ENCODE data around the gene CRIP1.

DNA sequence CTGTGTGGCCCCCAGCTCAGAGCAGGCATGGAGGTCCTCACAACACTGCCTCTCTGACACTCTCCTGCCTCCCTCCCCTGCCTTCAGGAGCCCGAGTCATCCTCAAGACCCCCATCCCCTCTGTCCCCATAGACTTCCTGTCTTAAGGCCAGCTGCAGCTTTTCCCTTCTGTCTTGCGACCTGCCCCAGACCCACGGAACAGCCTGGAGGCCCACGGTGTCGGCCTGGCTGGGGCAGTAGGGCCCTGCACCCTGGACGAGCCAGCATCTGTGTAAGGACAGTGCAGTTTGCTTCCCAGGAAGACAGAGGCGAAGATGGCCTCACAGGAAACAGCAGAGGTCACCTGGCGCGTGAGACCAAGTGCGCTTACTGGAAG lies 14.0 kb downstream of the CRIP1 start:
- TF ChIP-seq, protein P1, sequence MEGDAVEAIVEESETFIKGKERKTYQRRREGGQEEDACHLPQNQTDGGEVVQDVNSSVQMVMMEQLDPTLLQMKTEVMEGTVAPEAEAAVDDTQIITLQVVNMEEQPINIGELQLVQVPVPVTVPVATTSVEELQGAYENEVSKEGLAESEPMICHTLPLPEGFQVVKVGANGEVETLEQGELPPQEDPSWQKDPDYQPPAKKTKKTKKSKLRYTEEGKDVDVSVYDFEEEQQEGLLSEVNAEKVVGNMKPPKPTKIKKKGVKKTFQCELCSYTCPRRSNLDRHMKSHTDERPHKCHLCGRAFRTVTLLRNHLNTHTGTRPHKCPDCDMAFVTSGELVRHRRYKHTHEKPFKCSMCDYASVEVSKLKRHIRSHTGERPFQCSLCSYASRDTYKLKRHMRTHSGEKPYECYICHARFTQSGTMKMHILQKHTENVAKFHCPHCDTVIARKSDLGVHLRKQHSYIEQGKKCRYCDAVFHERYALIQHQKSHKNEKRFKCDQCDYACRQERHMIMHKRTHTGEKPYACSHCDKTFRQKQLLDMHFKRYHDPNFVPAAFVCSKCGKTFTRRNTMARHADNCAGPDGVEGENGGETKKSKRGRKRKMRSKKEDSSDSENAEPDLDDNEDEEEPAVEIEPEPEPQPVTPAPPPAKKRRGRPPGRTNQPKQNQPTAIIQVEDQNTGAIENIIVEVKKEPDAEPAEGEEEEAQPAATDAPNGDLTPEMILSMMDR (conservative IDR thresholded peaks at IDR 0.05; ENCODE audit: low read length): no peak
- no peak for TF ChIP-seq EZH2phosphoT487 (IDR thresholded peaks at IDR 0.05; ENCODE audit: borderline replicate concordance)
